Heart left ventricle (tissue), 13 donors: Measurements from ENCODE around the gene MUC6.

Experiments used
- CTCF ChIP-seq, 12 donors: fragments of 200-600 bp; sonication (generic) in 4 of 12; IDR thresholded peaks; one replicate each; pipeline versions ENCODE4 v1.5.0 to v1.8.0; 2018 to 2022; ENCODE audit warnings: antibody characterized with exemption in 12 of 12, mild to moderate bottlenecking in 5 of 12
- POLR2A ChIP-seq, 2 donors: fragments of 450-650 bp; IDR thresholded peaks; one replicate each; pipeline ENCODE4 v1.6.1; 2017; ENCODE audit warnings: antibody characterized with exemption in 2 of 2, mild to moderate bottlenecking in 2 of 2, moderate library complexity in 2 of 2
- donor health status: ischemic (EF 13 %, LVEDD 7.1; RV severe dilation, severe dysfunction).
- donor health status: DM: no; HTN: yes; CAD: no.
- donor health status: DM: no; HTN: no; CAD: no.
- donor health status: ischemic (EF 25% LVEDD 6.9; RV normal size, moderate dysfunction).
- donor health status: ischemic (EF 25% LVEDD 5.7; RV mildly dilated, moderate dysfunction).
- donor health status: ischemic (EF 35%, LVEDD 5.7; RV mildly dilated, moderate dysfunction).
- donor health status: nonischemic (EF 11% LVEDD 7.7; RV severe dilation, severe dysfunction).
- donor health status: DM: yes; HTN: yes; CAD: no.
- donor health status: PGD.
- donor health status: ischemic (EF 29% LVEDD 5.4; RV normal size, mild dysfunction).
- donor health status: nonischemic (EF 23%, LVEDD 6.1; RV moderate dilation, normal function).

- TF ChIP-seq CTCF (IDR thresholded peaks at IDR 0.05) (no peak), POLR2A (IDR thresholded peaks at IDR 0.05) (no peak)
Observed at GRCh38 chr11:1026163-1026450, 10.4 kb downstream of the MUC6 start.
